K562 (cell line): ENCODE data around the gene IL6R. TPM values are rescaled to one million over a fixed set of nuclear protein-coding genes. Genes with fewer than 3 reads are reported as not detected.

ENCODE experiments used
- ATAC-seq: fragments of 200-7000 bp; cut with Tn5 transposase; 3 replicates; pipeline ENCODE4 v1.9.1; 2020; ENCODE audit warnings: moderate library complexity
- BruUV-seq: library from RNA; stranded (reverse); fragments of 400-500 nt; replicated peaks from 2 replicates; lab custom pipeline; 2021; lab: Mats Ljungman, UMichigan
- CTCF ChIA-PET: fragments of 300-600 bp; formaldehyde crosslinking; extraction: SDS; loops from one replicate; lab custom pipeline; 2021; ENCODE audit warnings: low intra/inter-chr PET ratio; lab: Yijun Ruan, JAX
- POLR2A ChIA-PET: fragments of 300-600, 350-650 bp; sonication (Branson Sonifier 250); formaldehyde crosslinking; extraction: SDS; loops from one replicate; lab custom pipeline; 2021; ENCODE audit warnings: antibody characterized with exemption, inconsistent platforms; lab: Yijun Ruan, JAX
- DNase-seq, 4 experiments: peaks; one replicate each; pipeline versions ENCODE4 v3.0.0 to v3.0.0-alpha.2; 2011 to 2018; ENCODE audit warnings: low spot score in 3 of 4, mixed read lengths in 3 of 4; ENCODE audit errors: extremely low read depth in 1 of 4
- FAIRE-seq: peaks from 2 replicates; lab custom pipeline; 2011; peaks lifted over from hg19 to GRCh38; lab: Jason Lieb, UNC
- H2AFZ ChIP-seq: 2 replicates; pipeline ENCODE4 v1.6.0; 2011; ENCODE audit warnings: low read depth, low read length, control low read depth, inconsistent platforms
- H3K27ac ChIP-seq: fragments of 200-600 bp; 3 replicates; pipeline ENCODE4 v1.8.0; 2011; ENCODE audit warnings: low read depth, mild to moderate bottlenecking, control low read depth, inconsistent platforms, low read length, moderate library complexity, mixed read lengths; ENCODE audit errors: extremely low read depth
- H3K27me3 ChIP-seq, 2 experiments: fragments of 300-600 bp in 1 of 2; 2 replicates in 1 of 2; 3 replicates in 1 of 2; pipeline versions ENCODE4 v1.6.0 to v1.8.0; 2011; ENCODE audit warnings: inconsistent platforms in 2 of 2, low read length in 2 of 2, mild to moderate bottlenecking in 1 of 2, mixed read lengths in 1 of 2, moderate library complexity in 1 of 2; ENCODE audit not compliant: control insufficient read depth in 2 of 2, insufficient read depth in 2 of 2
- H3K36me3 ChIP-seq: fragments of 300-600 bp; 3 replicates; pipeline ENCODE4 v1.8.0; 2011; ENCODE audit warnings: mild to moderate bottlenecking, low read length, inconsistent platforms; ENCODE audit not compliant: control insufficient read depth, insufficient read depth
- H3K4me1 ChIP-seq, 2 experiments: fragments of 200-600 bp in 1 of 2; replicated peaks in 1 of 2; 2 replicates in 1 of 2; 3 replicates in 1 of 2; pipeline versions ENCODE4 v1.5.1 to v1.8.0; 2011; ENCODE audit warnings: inconsistent platforms in 2 of 2, low read length in 2 of 2, mild to moderate bottlenecking in 1 of 2, mixed read lengths in 1 of 2, moderate library complexity in 1 of 2; ENCODE audit not compliant: control insufficient read depth in 2 of 2, insufficient read depth in 2 of 2
- H3K4me2 ChIP-seq: 2 replicates; pipeline ENCODE4 v1.6.1; 2011; ENCODE audit warnings: low read length, control low read depth, inconsistent platforms, mixed read lengths; ENCODE audit not compliant: insufficient read depth
- H3K4me3 ChIP-seq: fragments of 200-600 bp; sonication (generic), shearing (Covaris generic); 2 replicates; pipeline ENCODE4 v1.5.1; 2016; ENCODE audit warnings: control low read depth, inconsistent platforms
- H3K79me2 ChIP-seq: fragments of 200-600 bp; 3 replicates; pipeline ENCODE4 v1.8.0; 2011; ENCODE audit warnings: low read length, inconsistent platforms; ENCODE audit not compliant: control insufficient read depth, insufficient read depth
- H3K9ac ChIP-seq, 2 experiments: 2 replicates each; pipeline versions ENCODE4 v1.6.0 to v1.6.1; 2011; ENCODE audit warnings: low read depth in 2 of 2, low read length in 2 of 2, control low read depth in 1 of 2, inconsistent platforms in 1 of 2, mild to moderate bottlenecking in 1 of 2, mixed read lengths in 1 of 2; ENCODE audit not compliant: insufficient read depth in 1 of 2
- H3K9me1 ChIP-seq: one replicate; pipeline ENCODE4 v1.6.0; 2011; ENCODE audit warnings: inconsistent platforms, mild to moderate bottlenecking, low read length, moderate library complexity; ENCODE audit not compliant: control insufficient read depth, insufficient read depth
- H3K9me3 ChIP-seq: replicated peaks from 2 replicates; pipeline ENCODE4 v1.5.1; 2011; ENCODE audit warnings: low read depth, low read length, inconsistent platforms; ENCODE audit not compliant: control insufficient read depth, insufficient read depth
- H4K20me1 ChIP-seq: replicated peaks from 2 replicates; pipeline ENCODE4 v1.6.1; 2011; ENCODE audit warnings: low read length, inconsistent platforms, mixed read lengths; ENCODE audit not compliant: control insufficient read depth, insufficient read depth
- ILF3 ChIP-seq: fragments of 450-650 bp; IDR thresholded peaks from 2 replicates; pipeline ENCODE4 v1.6.1; 2018; ENCODE audit warnings: antibody characterized with exemption, mild to moderate bottlenecking, moderate library complexity, borderline replicate concordance
- MAFK ChIP-seq: IDR thresholded peaks from 2 replicates; pipeline ENCODE4 v1.6.1; 2011; ENCODE audit warnings: low read length, improper control_type of control experiment
- MED1 ChIP-seq: sonication (generic); formaldehyde crosslinking; IDR thresholded peaks from 2 replicates; pipeline ENCODE4 v1.8.1; 2023; ENCODE audit warnings: missing genetic modification reagents, borderline replicate concordance
- NR2C1 ChIP-seq, 2 experiments: fragments of 450-650 bp; IDR thresholded peaks; 2 replicates each; pipeline ENCODE4 v1.6.1; 2017; ENCODE audit warnings: mild to moderate bottlenecking in 2 of 2, antibody characterized with exemption in 1 of 2, inconsistent platforms in 1 of 2, missing compliant biosample characterization in 1 of 2, missing genetic modification characterization in 1 of 2
- RBM39 ChIP-seq: fragments of 200-400 bp; formaldehyde crosslinking; optimal IDR thresholded peaks from 2 replicates; pipeline ENCODE3; 2018; ENCODE audit warnings: low read depth, low read length
- SIN3B ChIP-seq: fragments of 450-650 bp; IDR thresholded peaks from 2 replicates; pipeline ENCODE4 v1.6.1; 2017; ENCODE audit warnings: low read depth, mild to moderate bottlenecking, moderate library complexity
- SMARCC2 ChIP-seq: fragments of 450-650 bp; IDR thresholded peaks from 2 replicates; pipeline ENCODE4 v1.6.1; 2017; ENCODE audit warnings: antibody characterized with exemption, moderate library complexity, mild to moderate bottlenecking, low read depth
- TARDBP ChIP-seq: fragments of 450-650 bp; IDR thresholded peaks from 2 replicates; pipeline ENCODE4 v1.6.1; 2016
- TGIF2 ChIP-seq: sonication (generic); formaldehyde crosslinking; IDR thresholded peaks from 2 replicates; pipeline ENCODE4 v1.8.1; 2022; ENCODE audit warnings: mild to moderate bottlenecking, missing genetic modification reagents, moderate library complexity
- ZSCAN29 ChIP-seq: fragments of 450-650 bp; IDR thresholded peaks from 2 replicates; pipeline ENCODE4 v1.6.1; 2017
- WGBS: fragments of 100-300 bp; shearing (Covaris generic); methylation state at CpG from one replicate; pipeline ENCODE4 v1.1.6; 2016; ENCODE audit warnings: low coverage, mixed read lengths; ENCODE audit not compliant: insufficient coverage; ENCODE audit errors: missing lambda C conversion rate; 5-methylcytosine and 5-hydroxymethylcytosine counted together
- in situ Hi-C: fragments of 300-500 bp; cut with MboI; formaldehyde crosslinking; loops from 4 replicates; pipeline ENCODE4 v1.15.0; 2018; ENCODE audit warnings: inconsistent platforms, mixed read lengths
- intact Hi-C: fragments of 100-400 bp; cut with micrococcal nuclease; formaldehyde crosslinking; loops from 2 replicates; pipeline ENCODE4 v1.14.2; 2022
- polyA plus RNA-seq, 8 experiments: library from polyadenylated mRNA; depleted of rRNA in 4 of 8; stranded (reverse) in 5 of 8; unstranded in 3 of 8; fragments of >200 nt; fragmentation: Nextera tagmentation in 2 of 8; fragmentation: Illumina TruSeq in 1 of 8; extraction: Ambion mirVana in 2 of 8; extraction: Trizol in 1 of 8; gene quantifications; 2 replicates each; pipeline versions ENCODE4 v1.2.1 to v1.2.3, GENCODE V29; 2011 to 2014; ENCODE audit warnings: inconsistent platforms in 1 of 8, missing spikeins in 1 of 8
- total RNA-seq, 7 experiments: library from RNA; depleted of rRNA in 6 of 7; stranded (reverse); fragments of >200 nt in 6 of 7; fragmentation: Illumina TruSeq in 2 of 7; extraction: Trizol in 2 of 7; gene quantifications; 2 replicates each; pipeline versions ENCODE4 v1.2.1 to v1.2.3, GENCODE V29; 2011 to 2021; ENCODE audit warnings: low replicate concordance in 1 of 7
- TF ChIP-seq, protein P1 (sequence below): sonication (generic); formaldehyde crosslinking; IDR thresholded peaks from 2 replicates; pipeline ENCODE4 v1.8.1; 2023; ENCODE audit warnings: mild to moderate bottlenecking, missing genetic modification reagents
- TF ChIP-seq, protein P2 (sequence below): fragments of 450-650 bp; IDR thresholded peaks from 2 replicates; pipeline ENCODE4 v1.6.1; 2017; ENCODE audit warnings: mild to moderate bottlenecking, moderate library complexity

Gene IL6R
- total and polyA plus RNA-seq, 9 of the 15 experiments (the other 6 are each of a cell fraction or from before 2014, with no cell fraction given): 0.05 to 1.1 (median 0.11) TPM; not detected in 2

DNA sequence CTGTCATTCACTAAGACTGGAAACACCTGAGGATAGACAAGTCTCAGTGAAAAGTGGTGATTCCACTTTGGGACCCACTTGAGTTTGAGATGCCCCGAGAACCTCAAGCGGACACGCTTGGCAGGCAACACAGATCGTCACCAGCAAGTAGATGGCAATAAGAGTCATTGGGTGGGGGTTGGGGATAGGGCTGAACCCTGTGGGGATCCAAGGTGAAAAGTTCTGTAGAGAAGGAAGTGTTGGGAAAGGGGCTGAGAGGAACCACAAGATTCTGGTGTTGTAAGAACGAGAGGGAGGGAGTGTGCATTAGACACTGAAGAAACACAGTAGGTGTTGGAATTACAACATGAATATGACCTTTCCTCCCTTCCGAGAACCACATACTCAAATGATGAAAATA, 51.5 kb downstream of the IL6R start:
- POLR2A ChIA-PET: interaction anchor here (1.4 kb wide), 1 partner anchor 23 kb away, joined by 3 read pairs; no protein-coding TSS in a partner anchor
- BruUV-seq: no TSS peak
- ATAC-seq: no peak
- H3K4me3 ChIP-seq: no peak overlapping the region
- no peaks in the 10 kb centered on the region for H3K79me2 ChIP-seq
- TF ChIP-seq ILF3: no peak
- TF ChIP-seq TARDBP: no peak
- no peak for TF ChIP-seq MAFK
- no peak for TF ChIP-seq SIN3B
- TF ChIP-seq MED1 (CRISPR knock-in tag): no peak
- no peak for TF ChIP-seq NR2C1 (IDR thresholded peaks at IDR 0.05)
- no peak for TF ChIP-seq NR2C1 (tag; IDR thresholded peaks at IDR 0.05)
- TF ChIP-seq, all 486 proteins: peak for 0
- no peak overlapping the region for H3K27ac ChIP-seq
- no peak for FAIRE-seq
- H3K9me3 ChIP-seq: no peaks in the 10 kb centered on the region
- CTCF ChIA-PET: no interaction called here
- in situ Hi-C loops: no loop called here
- peaks cover 12 to 32% of the 10 kb centered on the region in 2 experiments for H3K27me3 ChIP-seq
- H2AFZ ChIP-seq: no peak overlapping the region
- no peak for DNase-seq
- H3K9ac ChIP-seq: no peak overlapping the region
- H3K9me1 ChIP-seq: no peaks in the 10 kb centered on the region
- no peak overlapping the region for H3K4me2 ChIP-seq
- peaks cover 0 to 8% of the 10 kb centered on the region in 2 experiments; a peak in 1 of 5 replicates for H3K4me1 ChIP-seq
- no peaks in the 10 kb centered on the region for H4K20me1 ChIP-seq
- WGBS: 27% methylated on average over 6 of the region's 6 CpGs
- intact Hi-C loops: no loop called here
- no peaks in the 10 kb centered on the region for H3K36me3 ChIP-seq

DNA sequence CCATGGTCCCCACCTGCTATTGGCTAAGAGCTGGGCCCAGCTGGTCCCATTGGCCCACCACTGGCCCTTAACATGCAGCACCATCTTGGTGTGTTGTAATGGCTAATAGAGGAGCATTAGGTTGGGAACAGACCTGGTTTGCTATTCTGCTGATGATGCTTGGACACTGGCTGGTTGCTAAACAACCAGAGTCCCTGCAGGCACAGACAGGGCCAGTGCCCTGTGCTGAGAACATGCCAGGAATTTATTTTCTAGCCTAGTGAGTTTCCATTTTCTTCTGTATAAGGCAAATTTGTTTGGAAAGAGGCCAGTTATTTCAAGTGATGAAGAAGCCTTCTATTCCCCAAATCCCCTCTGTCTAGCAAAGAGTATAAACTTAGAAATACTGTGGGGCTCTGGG, 53.9 kb downstream of the IL6R start:
- no peaks in the 10 kb centered on the region for H3K36me3 ChIP-seq
- H3K4me2 ChIP-seq: no peak overlapping the region
- H3K27ac ChIP-seq: no peak overlapping the region
- intact Hi-C loops (no loop called here), in situ Hi-C loops (no loop called here)
- no peaks in the 10 kb centered on the region for H3K9me3 ChIP-seq
- peaks cover 0 to 11% of the 10 kb centered on the region in 2 experiments; a peak in 2 of 5 replicates for H3K27me3 ChIP-seq
- no peak overlapping the region for H3K9ac ChIP-seq
- ATAC-seq: no peak
- ChIA-PET POLR2A (interaction anchor here (0.6 kb wide), 1 partner anchor 56 kb away, joined by 3 read pairs; no protein-coding TSS in a partner anchor), CTCF (no interaction called here)
- no peak for FAIRE-seq
- no peaks in the 10 kb centered on the region for H4K20me1 ChIP-seq
- no peak for DNase-seq
- BruUV-seq: no TSS peak
- H2AFZ ChIP-seq: no peak overlapping the region
- H3K79me2 ChIP-seq: no peaks in the 10 kb centered on the region
- no peak overlapping the region for H3K4me3 ChIP-seq
- no peaks in the 10 kb centered on the region for H3K9me1 ChIP-seq
- H3K4me1 ChIP-seq: peaks cover 0 to 19% of the 10 kb centered on the region in 2 experiments; a peak in 3 of 5 replicates
- no peak for TF ChIP-seq TGIF2
- TF ChIP-seq, protein P1, sequence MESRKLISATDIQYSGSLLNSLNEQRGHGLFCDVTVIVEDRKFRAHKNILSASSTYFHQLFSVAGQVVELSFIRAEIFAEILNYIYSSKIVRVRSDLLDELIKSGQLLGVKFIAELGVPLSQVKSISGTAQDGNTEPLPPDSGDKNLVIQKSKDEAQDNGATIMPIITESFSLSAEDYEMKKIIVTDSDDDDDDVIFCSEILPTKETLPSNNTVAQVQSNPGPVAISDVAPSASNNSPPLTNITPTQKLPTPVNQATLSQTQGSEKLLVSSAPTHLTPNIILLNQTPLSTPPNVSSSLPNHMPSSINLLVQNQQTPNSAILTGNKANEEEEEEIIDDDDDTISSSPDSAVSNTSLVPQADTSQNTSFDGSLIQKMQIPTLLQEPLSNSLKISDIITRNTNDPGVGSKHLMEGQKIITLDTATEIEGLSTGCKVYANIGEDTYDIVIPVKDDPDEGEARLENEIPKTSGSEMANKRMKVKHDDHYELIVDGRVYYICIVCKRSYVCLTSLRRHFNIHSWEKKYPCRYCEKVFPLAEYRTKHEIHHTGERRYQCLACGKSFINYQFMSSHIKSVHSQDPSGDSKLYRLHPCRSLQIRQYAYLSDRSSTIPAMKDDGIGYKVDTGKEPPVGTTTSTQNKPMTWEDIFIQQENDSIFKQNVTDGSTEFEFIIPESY (CRISPR knock-in tag): no peak
- TF ChIP-seq RBM39: no peak
- no peak for TF ChIP-seq SMARCC2
- TF ChIP-seq, protein P2, sequence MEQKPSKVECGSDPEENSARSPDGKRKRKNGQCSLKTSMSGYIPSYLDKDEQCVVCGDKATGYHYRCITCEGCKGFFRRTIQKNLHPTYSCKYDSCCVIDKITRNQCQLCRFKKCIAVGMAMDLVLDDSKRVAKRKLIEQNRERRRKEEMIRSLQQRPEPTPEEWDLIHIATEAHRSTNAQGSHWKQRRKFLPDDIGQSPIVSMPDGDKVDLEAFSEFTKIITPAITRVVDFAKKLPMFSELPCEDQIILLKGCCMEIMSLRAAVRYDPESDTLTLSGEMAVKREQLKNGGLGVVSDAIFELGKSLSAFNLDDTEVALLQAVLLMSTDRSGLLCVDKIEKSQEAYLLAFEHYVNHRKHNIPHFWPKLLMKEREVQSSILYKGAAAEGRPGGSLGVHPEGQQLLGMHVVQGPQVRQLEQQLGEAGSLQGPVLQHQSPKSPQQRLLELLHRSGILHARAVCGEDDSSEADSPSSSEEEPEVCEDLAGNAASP: no peak
- TF ChIP-seq ZSCAN29: no peak
